Hepatocyte (in vitro differentiated cells): ENCODE measurements around the gene LRCH4. TPM values are rescaled to one million over a fixed set of nuclear protein-coding genes. Genes with fewer than 3 reads are reported as not detected.

ENCODE experiments used
- DNase-seq: peaks from one replicate; pipeline ENCODE4 v3.0.0-alpha.2; 2016; ENCODE audit warnings: low spot score
- H2AFZ ChIP-seq: fragments of 200-600 bp; sonication (generic); 2 replicates; pipeline ENCODE4 v1.6.0; 2016; ENCODE audit warnings: antibody characterized with exemption, mild to moderate bottlenecking
- H3K27ac ChIP-seq: fragments of 200-600 bp; sonication (generic); 2 replicates; pipeline ENCODE4 v1.5.1; 2016; ENCODE audit warnings: mild to moderate bottlenecking
- H3K27me3 ChIP-seq: fragments of 200-600 bp; sonication (generic); 2 replicates; pipeline ENCODE4 v1.6.1; 2016
- H3K36me3 ChIP-seq: fragments of 200-600 bp; sonication (generic); replicated peaks from 2 replicates; pipeline ENCODE4 v1.5.1; 2016; ENCODE audit warnings: low read depth; ENCODE audit not compliant: insufficient read depth
- H3K4me1 ChIP-seq: fragments of 200-600 bp; sonication (generic); 2 replicates; pipeline ENCODE4 v1.5.1; 2016; ENCODE audit warnings: mild to moderate bottlenecking, moderate library complexity; ENCODE audit not compliant: insufficient read depth
- H3K4me2 ChIP-seq: fragments of 200-600 bp; sonication (generic); 2 replicates; pipeline ENCODE4 v1.6.0; 2016
- H3K4me3 ChIP-seq: fragments of 200-600 bp; sonication (generic); 2 replicates; pipeline ENCODE4 v1.5.1; 2016; ENCODE audit warnings: mild to moderate bottlenecking
- H3K79me2 ChIP-seq: fragments of 200-600 bp; sonication (generic); 2 replicates; pipeline ENCODE4 v1.6.0; 2017; ENCODE audit warnings: mild to moderate bottlenecking
- H3K9me2 ChIP-seq: fragments of 200-600 bp; sonication (generic); replicated peaks from 2 replicates; pipeline ENCODE4 v1.6.0; 2017; ENCODE audit warnings: mild to moderate bottlenecking; ENCODE audit not compliant: insufficient read depth
- H3K9me3 ChIP-seq: fragments of 200-600 bp; sonication (generic); 2 replicates; pipeline ENCODE4 v1.5.1; 2016; ENCODE audit warnings: low read depth, mild to moderate bottlenecking
- H4K20me1 ChIP-seq: fragments of 200-600 bp; sonication (generic); 2 replicates; pipeline ENCODE4 v1.6.0; 2016; ENCODE audit warnings: mild to moderate bottlenecking; ENCODE audit not compliant: insufficient read depth, poor library complexity, severe bottlenecking
- CTCF ChIP-seq: fragments of 200-600 bp; sonication (generic); IDR thresholded peaks from 2 replicates; pipeline ENCODE4 v1.5.1; 2016; ENCODE audit warnings: antibody characterized with exemption, mild to moderate bottlenecking; ENCODE audit not compliant: poor library complexity
- EZH2 ChIP-seq: fragments of 200-600 bp; sonication (generic); IDR thresholded peaks from 2 replicates; pipeline ENCODE4 v1.6.1; 2016; ENCODE audit warnings: antibody characterized with exemption, mild to moderate bottlenecking, borderline replicate concordance
- EZH2phosphoT487 ChIP-seq: fragments of 200-600 bp; sonication (generic); IDR thresholded peaks from one replicate; pipeline ENCODE4 v1.6.1; 2018; ENCODE audit warnings: antibody characterized with exemption, mild to moderate bottlenecking, low read depth, moderate library complexity; ENCODE audit not compliant: unreplicated experiment, severe bottlenecking
- WGBS: methylation state at CpG from one replicate; pipeline ENCODE4 v1.1.6; 2016; ENCODE audit warnings: low lambda C conversion rate; ENCODE audit errors: missing lambda C conversion rate; 5-methylcytosine and 5-hydroxymethylcytosine counted together
- polyA plus RNA-seq: library from polyadenylated mRNA; unstranded; fragments of >200 nt; fragmentation: Nextera tagmentation; extraction: Ambion mirVana; gene quantifications from 2 replicates; pipeline ENCODE4 v1.2.1, GENCODE V29; 2016
- total RNA-seq: library from RNA; depleted of rRNA; stranded (reverse); fragments of >200 nt; gene quantifications from 2 replicates; pipeline ENCODE4 v1.2.3, GENCODE V29; 2014

Gene LRCH4
- total and polyA plus RNA-seq, 2 experiments from 2014 or later, result 40.3 to 105 TPM

- peaks cover 7% of the 10 kb centered on the region for H4K20me1 ChIP-seq
- no peaks in the 10 kb centered on the region for H3K9me2 ChIP-seq
- H3K27ac ChIP-seq, result no peak overlapping the region
- TF ChIP-seq EZH2 (no peak), EZH2phosphoT487 (no peak), CTCF (peak; percentile 28)
- H2AFZ ChIP-seq, result no peak overlapping the region
- no peaks in the 10 kb centered on the region for H3K9me3 ChIP-seq
- H3K36me3 ChIP-seq, result no peaks in the 10 kb centered on the region
- peaks cover 21% of the 10 kb centered on the region for H3K4me1 ChIP-seq
- DNase-seq, result peak; percentile 23
- H3K27me3 ChIP-seq, result no peaks in the 10 kb centered on the region
- WGBS, result 76% methylated on average over 1 of the region's 1 CpG
- H3K4me3 ChIP-seq, result no peak overlapping the region
- peaks cover 7% of the 10 kb centered on the region for H3K79me2 ChIP-seq
- no peak overlapping the region for H3K4me2 ChIP-seq
Observed at GRCh38 chr7:100588438-100588837, 2.5 kb upstream of the LRCH4 start.

GRCh38 chr7:100586266-100587025, 517 bp upstream of the LRCH4 start, which contains the start of gene FBXO24:
Gene FBXO24, plus strand, starts transcription at chr7:100586328. Its CDS starts 298 bp downstream, at chr7:100586626.
- peak; percentile 100 for DNase-seq
- TF ChIP-seq EZH2 (no peak), EZH2phosphoT487 (no peak)
- Histone ChIP-seq H3K4me2 (peak within 1 kb of the TSS; percentile 89), H3K27me3 (no peaks in the 10 kb centered on the region), H3K4me1 (peaks cover 33% of the 10 kb centered on the region), H3K79me2 (peaks cover 25% of the 10 kb centered on the region), H3K27ac (peak within 1 kb of the TSS; percentile 92), H3K4me3 (peak within 1 kb of the TSS; percentile 36), H3K9me2 (no peaks in the 10 kb centered on the region), H3K36me3 (no peaks in the 10 kb centered on the region), H2AFZ (peak within 1 kb of the TSS; percentile 24), H3K9me3 (no peaks in the 10 kb centered on the region), H4K20me1 (peaks cover 17% of the 10 kb centered on the region)
- WGBS, result under 1% methylated on average over 51 of the region's 53 CpGs

GRCh38 chr7:100584683-100585510, 1.0 kb downstream of the LRCH4 start:
- Histone ChIP-seq H3K79me2 (peaks cover 35% of the 10 kb centered on the region), H4K20me1 (peaks cover 17% of the 10 kb centered on the region), H3K4me3 (peak overlapping the region; percentile 36), H3K9me2 (no peaks in the 10 kb centered on the region), H3K9me3 (no peaks in the 10 kb centered on the region), H3K36me3 (no peaks in the 10 kb centered on the region), H3K4me1 (peaks cover 26% of the 10 kb centered on the region), H3K27ac (peak overlapping the region; percentile 92), H2AFZ (no peak overlapping the region), H3K27me3 (no peaks in the 10 kb centered on the region), H3K4me2 (peak overlapping the region; percentile 89)
- DNase-seq, result peak; percentile 89
- TF ChIP-seq EZH2phosphoT487, result no peak
- no peak for TF ChIP-seq EZH2
- no peak for TF ChIP-seq CTCF
- WGBS, result 2% methylated on average over 14 of the region's 20 CpGs
